Tibial artery (tissue), 4 donors: Measurements from ENCODE around the gene TMEM40.
A peak's percentile ranks its signal among the peaks of the same experiment; 100 is the strongest.

Experiments
- DNase-seq, 2 donors: peaks; one replicate each; pipeline ENCODE4 v3.0.0-alpha.2; 2019
- H3K27ac ChIP-seq, 2 donors: fragments of 200-600 bp; sonication (generic) in 1 of 2; 1 replicate in 1 of 2; 2 replicates in 1 of 2; pipeline ENCODE4 v1.5.1; 2018 to 2019; ENCODE audit warnings: mild to moderate bottlenecking in 1 of 2
- H3K27me3 ChIP-seq, 2 donors: fragments of 200-600 bp; sonication (generic) in 1 of 2; one replicate each; pipeline versions ENCODE4 v1.5.1 to v1.6.0; 2016 to 2019
- H3K36me3 ChIP-seq, 3 donors: fragments of 200-600 bp; sonication (generic) in 2 of 3; one replicate each; pipeline ENCODE4 v1.5.1; 2016 to 2019; ENCODE audit warnings: mild to moderate bottlenecking in 2 of 3
- H3K4me1 ChIP-seq, 4 donors: fragments of 200-600 bp; sonication (generic) in 2 of 4; 1 replicate in 3 of 4; 2 replicates in 1 of 4; pipeline ENCODE4 v1.5.1; 2016 to 2019
- H3K4me3 ChIP-seq, 2 donors: fragments of 200-600 bp; sonication (generic) in 1 of 2; 1 replicate in 1 of 2; 2 replicates in 1 of 2; pipeline ENCODE4 v1.5.1; 2018 to 2019; ENCODE audit warnings: mild to moderate bottlenecking in 2 of 2
- H3K9me3 ChIP-seq, 3 donors: fragments of 200-600 bp; sonication (generic) in 1 of 3; one replicate each; pipeline ENCODE4 v1.5.1; 2016 to 2019
- CTCF ChIP-seq, 2 experiments: fragments of 200-600 bp in 1 of 2; fragments of 450-650 bp in 1 of 2; IDR thresholded peaks; one replicate each; pipeline ENCODE4 v1.5.1; 2017 to 2019; ENCODE audit warnings: antibody characterized with exemption in 2 of 2, mild to moderate bottlenecking in 1 of 2, moderate library complexity in 1 of 2
- intact Hi-C: fragments of 100-400 bp; cut with DNase I; formaldehyde crosslinking; loops from one replicate; pipeline ENCODE4 v1.15.0; 2023; ENCODE audit warnings: low total_unique reads

The TMEM40 gene

GRCh38 chr3:12768579-12769527 lies 9.8 kb upstream of the TMEM40 start:
- H3K4me1 ChIP-seq: no peaks in the 10 kb centered on the region
- no peaks in the 10 kb centered on the region for H3K27me3 ChIP-seq
- no peak overlapping the region for H3K4me3 ChIP-seq
- H3K9me3 ChIP-seq: no peaks in the 10 kb centered on the region
- no peak for TF ChIP-seq CTCF (IDR thresholded peaks at IDR 0.05)
- DNase-seq: no peak
- intact Hi-C loops: no loop called here
- H3K27ac ChIP-seq: no peak overlapping the region
- H3K36me3 ChIP-seq: no peaks in the 10 kb centered on the region

GRCh38 chr3:12766541-12766940 lies 7.5 kb upstream of the TMEM40 start:
- Histone ChIP-seq H3K9me3 (no peaks in the 10 kb centered on the region), H3K4me3 (no peak overlapping the region), H3K36me3 (no peaks in the 10 kb centered on the region), H3K27ac (no peak overlapping the region), H3K4me1 (no peaks in the 10 kb centered on the region), H3K27me3 (no peaks in the 10 kb centered on the region)
- no peak for TF ChIP-seq CTCF (IDR thresholded peaks at IDR 0.05)
- DNase-seq: no peak
- intact Hi-C loops: no loop called here

- Histone ChIP-seq H3K4me3 (no peak overlapping the region), H3K9me3 (no peaks in the 10 kb centered on the region), H3K36me3 (no peaks in the 10 kb centered on the region), H3K27me3 (no peaks in the 10 kb centered on the region), H3K27ac (no peak overlapping the region), H3K4me1 (no peaks in the 10 kb centered on the region)
- DNase-seq: no peak
- TF ChIP-seq CTCF (IDR thresholded peaks at IDR 0.05): no peak
- intact Hi-C loops: no loop called here
These were observed 5.2 kb upstream of the TMEM40 start for GRCh38 chr3:12764171-12764776.

GRCh38 chr3:12759693-12760565 lies 870 bp upstream of the TMEM40 start:
- H3K9me3 ChIP-seq: no peaks in the 10 kb centered on the region
- peaks cover 0 to 13% (median 7%) of the 10 kb centered on the region in 4 donors for H3K4me1 ChIP-seq
- intact Hi-C loops: no loop called here
- DNase-seq: no peak
- no peaks in the 10 kb centered on the region for H3K36me3 ChIP-seq
- H3K27me3 ChIP-seq: no peaks in the 10 kb centered on the region
- H3K27ac ChIP-seq: no peak overlapping the region
- no peak for TF ChIP-seq CTCF (IDR thresholded peaks at IDR 0.05)
- H3K4me3 ChIP-seq: no peak overlapping the region

- H3K4me1 ChIP-seq: peaks cover 0 to 13% (median 7%) of the 10 kb centered on the region in 4 donors
- peak overlapping the region; percentile 54 to 59 for H3K27ac ChIP-seq
- intact Hi-C loops: no loop called here
- no peaks in the 10 kb centered on the region for H3K36me3 ChIP-seq
- H3K9me3 ChIP-seq: no peaks in the 10 kb centered on the region
- DNase-seq: peak in 1 of 2 donors; percentile 39
- H3K27me3 ChIP-seq: no peaks in the 10 kb centered on the region
- no peak overlapping the region for H3K4me3 ChIP-seq
- no peak for TF ChIP-seq CTCF (IDR thresholded peaks at IDR 0.05)
These were observed 856 bp downstream of the TMEM40 start for GRCh38 chr3:12758025-12758781.
